Smooth muscle cell of the brain vasculature (primary cell): ENCODE measurements around the gene PHF21B.

Experiments
- DNase-seq: peaks from one replicate; pipeline ENCODE4 v3.0.0-alpha.2; 2012; ENCODE audit warnings: low read depth, low spot score

Gene PHF21B

GRCh38 chr22:44990810-44991209 lies 19.0 kb downstream of the PHF21B start:
- DNase-seq, result no peak

- no peak for DNase-seq
These were observed 19.5 kb downstream of the PHF21B start for GRCh38 chr22:44990328-44990727.

GRCh38 chr22:44988671-44989070 lies 21.1 kb downstream of the PHF21B start:
- DNase-seq, result no peak

GRCh38 chr22:44986926-44987325 lies 22.9 kb downstream of the PHF21B start:
- DNase-seq, result no peak

- no peak for DNase-seq
These were observed 23.8 kb downstream of the PHF21B start for GRCh38 chr22:44985906-44986527.

GRCh38 chr22:44983878-44984482 lies 25.8 kb downstream of the PHF21B start:
- DNase-seq, result no peak

GRCh38 chr22:44982445-44982844 lies 27.4 kb downstream of the PHF21B start:
- no peak for DNase-seq

GRCh38 chr22:44981857-44982256 lies 27.9 kb downstream of the PHF21B start:
- no peak for DNase-seq

- DNase-seq, result no peak
These were observed 30.7 kb downstream of the PHF21B start for GRCh38 chr22:44979154-44979553.

GRCh38 chr22:44975427-44976262 lies 34.2 kb downstream of the PHF21B start:
- peak; percentile 40 for DNase-seq

GRCh38 chr22:44974454-44974853 lies 35.4 kb downstream of the PHF21B start:
- no peak for DNase-seq

GRCh38 chr22:44973829-44974228 lies 36.0 kb downstream of the PHF21B start:
- DNase-seq, result no peak

GRCh38 chr22:44972363-44973083 lies 37.3 kb downstream of the PHF21B start:
- no peak for DNase-seq

GRCh38 chr22:44971651-44972362 lies 38.0 kb downstream of the PHF21B start:
- no peak for DNase-seq

- no peak for DNase-seq
These were observed 39.5 kb downstream of the PHF21B start for GRCh38 chr22:44970291-44970690.

- no peak for DNase-seq
These were observed 40.0 kb downstream of the PHF21B start for GRCh38 chr22:44969817-44970216.

- no peak for DNase-seq
These were observed 41.1 kb downstream of the PHF21B start for GRCh38 chr22:44968736-44969135.

- DNase-seq, result no peak
These were observed 44.6 kb downstream of the PHF21B start for GRCh38 chr22:44965171-44965570.

- DNase-seq, result no peak
These were observed 45.1 kb downstream of the PHF21B start for GRCh38 chr22:44964722-44965078.

- no peak for DNase-seq
These were observed 45.7 kb downstream of the PHF21B start for GRCh38 chr22:44963832-44964721.
